Measurements from ENCODE around the gene ZNF624. TPM values are rescaled to one million over a fixed set of nuclear protein-coding genes. Genes with fewer than 3 reads are reported as not detected.

The ZNF624 gene
- total and polyA plus RNA-seq, 4 donors = 0.26 to 2.4 (median 1.2) TPM

GRCh38 chr17:16593356-16594102 is 60.1 kb downstream of the ZNF624 start:
- no peak overlapping the region for H3K4me3 ChIP-seq (ENCODE audit: low read depth in 1 of 3, low read length in 3 of 3)
- WGBS = 20% methylated on average over 2 of the region's 2 CpGs
- peaks cover 0 to 3% (median 1%) of the 10 kb centered on the region in 4 donors for H3K4me1 ChIP-seq (ENCODE audit: control insufficient read depth in 4 of 4, insufficient read depth in 4 of 4, low read length in 3 of 4)
- no peak for DNase-seq (ENCODE audit: low spot score)
- H3K36me3 ChIP-seq (ENCODE audit: control insufficient read depth in 4 of 4, insufficient read depth in 3 of 4, low read depth in 1 of 4, low read length in 3 of 4) = no peaks in the 10 kb centered on the region
- peaks cover 0 to 15% (median 3%) of the 10 kb centered on the region in 4 donors for H3K9me3 ChIP-seq (ENCODE audit: control insufficient read depth in 4 of 4, low read length in 3 of 4)
- H3K27me3 ChIP-seq (ENCODE audit: control insufficient read depth in 4 of 4, insufficient read depth in 4 of 4, low read length in 3 of 4) = no peaks in the 10 kb centered on the region
- H3K27ac ChIP-seq (ENCODE audit: low read depth in 1 of 2, low read length in 2 of 2) = no peak overlapping the region
- peak in 1 of 2 donors; percentile 11 for TF ChIP-seq RAD21 (IDR thresholded peaks at IDR 0.05)
- TF ChIP-seq GABPA (IDR thresholded peaks at IDR 0.05 in 1 of 2, conservative IDR thresholded peaks at IDR 0.05 in 1 of 2) = no peak
- peak; percentile 42 to 58 for TF ChIP-seq HNF4A (conservative IDR thresholded peaks at IDR 0.05)
- peak; percentile 38 for TF ChIP-seq FOXA2 (IDR thresholded peaks at IDR 0.05)
- TF ChIP-seq REST (IDR thresholded peaks at IDR 0.05) = no peak
- TF ChIP-seq RXRA (IDR thresholded peaks at IDR 0.05) = peak; percentile 43 to 50
- TF ChIP-seq JUND (IDR thresholded peaks at IDR 0.05) = peak in 1 of 2 donors; percentile 16
- peak; percentile 68 for TF ChIP-seq YY1 (IDR thresholded peaks at IDR 0.05)
- TF ChIP-seq NR2F2 (IDR thresholded peaks at IDR 0.05) = peak; percentile 26
- H3K9ac ChIP-seq (ENCODE audit: low read depth in 1 of 2, low read length in 2 of 2) = no peak overlapping the region

GRCh38 chr17:16589097-16589969 is 64.3 kb downstream of the ZNF624 start:
- Histone ChIP-seq H3K9ac (ENCODE audit: low read depth in 1 of 2, low read length in 2 of 2) (peak overlapping the region in 1 of 2 donors; percentile 56), H3K9me3 (ENCODE audit: control insufficient read depth in 4 of 4, low read length in 3 of 4) (peaks cover 0 to 3% (median 2%) of the 10 kb centered on the region in 4 donors), H3K4me1 (ENCODE audit: control insufficient read depth in 4 of 4, insufficient read depth in 4 of 4, low read length in 3 of 4) (peaks cover 0 to 5% (median 1%) of the 10 kb centered on the region in 4 donors), H3K4me3 (ENCODE audit: low read depth in 1 of 3, low read length in 3 of 3) (peak overlapping the region; percentile 42 to 69 (median 60)), H3K36me3 (ENCODE audit: control insufficient read depth in 4 of 4, insufficient read depth in 3 of 4, low read depth in 1 of 4, low read length in 3 of 4) (no peaks in the 10 kb centered on the region), H3K27me3 (ENCODE audit: control insufficient read depth in 4 of 4, insufficient read depth in 4 of 4, low read length in 3 of 4) (no peaks in the 10 kb centered on the region), H3K27ac (ENCODE audit: low read depth in 1 of 2, low read length in 2 of 2) (no peak overlapping the region)
- 6% methylated on average over 53 of the region's 53 CpGs for WGBS
- DNase-seq (ENCODE audit: low spot score) = peak; percentile 93
- no peak for TF ChIP-seq MAX (IDR thresholded peaks at IDR 0.05)
- TF ChIP-seq NR2F2 (IDR thresholded peaks at IDR 0.05) = no peak
- no peak for TF ChIP-seq EGR1 (IDR thresholded peaks at IDR 0.05; ENCODE audit: low read depth in 2 of 2)
- TF ChIP-seq FOXA1 (IDR thresholded peaks at IDR 0.05) = no peak
- no peak for TF ChIP-seq REST (IDR thresholded peaks at IDR 0.05)
- TF ChIP-seq ZBTB33 (IDR thresholded peaks at IDR 0.05) = no peak
- TF ChIP-seq JUND (IDR thresholded peaks at IDR 0.05) = no peak
- TF ChIP-seq ATF3 (IDR thresholded peaks at IDR 0.05) = no peak
- TF ChIP-seq GABPA (IDR thresholded peaks at IDR 0.05 in 1 of 2, conservative IDR thresholded peaks at IDR 0.05 in 1 of 2) = no peak
- TF ChIP-seq RXRA (IDR thresholded peaks at IDR 0.05) = no peak
- no peak for TF ChIP-seq HNF4G (IDR thresholded peaks at IDR 0.05)
- no peak for TF ChIP-seq HNF4A (conservative IDR thresholded peaks at IDR 0.05)
- TF ChIP-seq CTCF (IDR thresholded peaks at IDR 0.05; ENCODE audit: low read depth, low read length, missing input control) = peak; percentile 97
- peak; percentile 28 for TF ChIP-seq YY1 (IDR thresholded peaks at IDR 0.05)
- TF ChIP-seq SP1 (IDR thresholded peaks at IDR 0.05) = peak; percentile 17
- TF ChIP-seq RAD21 (IDR thresholded peaks at IDR 0.05) = peak; percentile 73 to 81
- TF ChIP-seq FOXA2 (IDR thresholded peaks at IDR 0.05) = no peak

Measured in liver (tissue), 9 donors.